Measurements from ENCODE around the gene DCBLD1. TPM values are rescaled to one million over a fixed set of nuclear protein-coding genes. Genes with fewer than 3 reads are reported as not detected.

DCBLD1 gene
- total and polyA plus RNA-seq, 11 donors = 2.9 to 11.4 (median 4.0) TPM

GRCh38 chr6:117585647-117586046 is 103.2 kb downstream of the DCBLD1 start:
- no peaks in the 10 kb centered on the region for H3K9me3 ChIP-seq
- intact Hi-C loops (cut with DNase I) = loop anchor here in 1 of 10 donors (10.0 kb wide), 1 partner anchor 1309 kb away; the partner anchor contains the start of gene ASF1A
- TF ChIP-seq, protein P1, sequence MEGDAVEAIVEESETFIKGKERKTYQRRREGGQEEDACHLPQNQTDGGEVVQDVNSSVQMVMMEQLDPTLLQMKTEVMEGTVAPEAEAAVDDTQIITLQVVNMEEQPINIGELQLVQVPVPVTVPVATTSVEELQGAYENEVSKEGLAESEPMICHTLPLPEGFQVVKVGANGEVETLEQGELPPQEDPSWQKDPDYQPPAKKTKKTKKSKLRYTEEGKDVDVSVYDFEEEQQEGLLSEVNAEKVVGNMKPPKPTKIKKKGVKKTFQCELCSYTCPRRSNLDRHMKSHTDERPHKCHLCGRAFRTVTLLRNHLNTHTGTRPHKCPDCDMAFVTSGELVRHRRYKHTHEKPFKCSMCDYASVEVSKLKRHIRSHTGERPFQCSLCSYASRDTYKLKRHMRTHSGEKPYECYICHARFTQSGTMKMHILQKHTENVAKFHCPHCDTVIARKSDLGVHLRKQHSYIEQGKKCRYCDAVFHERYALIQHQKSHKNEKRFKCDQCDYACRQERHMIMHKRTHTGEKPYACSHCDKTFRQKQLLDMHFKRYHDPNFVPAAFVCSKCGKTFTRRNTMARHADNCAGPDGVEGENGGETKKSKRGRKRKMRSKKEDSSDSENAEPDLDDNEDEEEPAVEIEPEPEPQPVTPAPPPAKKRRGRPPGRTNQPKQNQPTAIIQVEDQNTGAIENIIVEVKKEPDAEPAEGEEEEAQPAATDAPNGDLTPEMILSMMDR (IDR thresholded peaks at IDR 0.05) = no peak
- no peak for TF ChIP-seq POLR2A (IDR thresholded peaks at IDR 0.05)
- no peak overlapping the region for H3K27ac ChIP-seq
- H3K4me1 ChIP-seq = peaks cover 0 to 7% (median 0%) of the 10 kb centered on the region in 12 donors
- DNase-seq (no peak), ATAC-seq (no peak)
- H3K27me3 ChIP-seq = no peaks in the 10 kb centered on the region
- no peak overlapping the region for H3K4me3 ChIP-seq
- peaks cover 0 to 37% (median 20%) of the 10 kb centered on the region in 9 donors for H3K36me3 ChIP-seq

GRCh38 chr6:117590447-117590846 is 108.0 kb downstream of the DCBLD1 start:
- Histone ChIP-seq H3K36me3 (peaks cover 0 to 29% (median 17%) of the 10 kb centered on the region in 9 donors), H3K4me3 (no peak overlapping the region), H3K27ac (no peak overlapping the region), H3K9me3 (no peaks in the 10 kb centered on the region), H3K27me3 (no peaks in the 10 kb centered on the region), H3K4me1 (peaks cover 0 to 36% (median 15%) of the 10 kb centered on the region in 12 donors)
- ATAC-seq = no peak
- no peak for TF ChIP-seq POLR2A (IDR thresholded peaks at IDR 0.05)
- TF ChIP-seq, protein P1 (IDR thresholded peaks at IDR 0.05) = no peak
- WGBS, 4 donors = 88 to 97% (median 94%) methylated on average over 5 of the region's 5 CpGs
- intact Hi-C loops (cut with DNase I) = no loop called here
- DNase-seq = no peak

DNA sequence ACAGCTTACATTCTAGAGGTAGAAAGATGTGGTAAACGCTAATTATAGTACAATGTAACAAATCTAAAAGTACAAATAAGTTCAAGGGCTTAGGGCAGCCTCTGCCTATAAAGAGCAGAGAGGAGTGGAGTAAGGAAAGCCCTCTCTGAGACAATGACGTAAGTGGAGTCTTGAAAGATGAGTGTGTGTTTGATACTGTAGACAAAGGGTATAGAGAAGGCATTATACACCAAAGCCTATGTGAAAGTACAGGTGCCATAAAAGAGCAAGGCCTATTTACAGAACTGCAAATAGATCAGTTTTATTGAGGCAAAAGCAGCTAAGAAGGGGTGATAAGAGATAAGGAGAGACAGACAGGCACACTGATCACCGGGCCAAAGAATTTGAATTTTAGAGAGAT is 108.9 kb downstream of the DCBLD1 start:
- H3K9me3 ChIP-seq = no peaks in the 10 kb centered on the region
- H3K36me3 ChIP-seq = peaks cover 0 to 29% (median 17%) of the 10 kb centered on the region in 9 donors
- H3K4me1 ChIP-seq = peaks cover 0 to 36% (median 15%) of the 10 kb centered on the region in 12 donors
- no peak overlapping the region for H3K4me3 ChIP-seq
- no peak for DNase-seq
- H3K27ac ChIP-seq = peak overlapping the region in 5 of 12 donors; percentile 6 to 24 (median 19)
- H3K27me3 ChIP-seq = no peaks in the 10 kb centered on the region
- 63 to 74% (median 71%) methylated on average over 3 of the region's 3 CpGs for WGBS, 4 donors
- no peak for TF ChIP-seq POLR2A (IDR thresholded peaks at IDR 0.05)
- TF ChIP-seq, protein P1 (IDR thresholded peaks at IDR 0.05) = no peak
- intact Hi-C loops (cut with DNase I) = no loop called here
- peak in 3 of 4 donors; percentile 41 to 72 (median 71) for ATAC-seq

GRCh38 chr6:117592983-117593759 is 110.7 kb downstream of the DCBLD1 start:
- Histone ChIP-seq H3K4me3 (peak overlapping the region in 1 of 12 donors; percentile 2), H3K27ac (peak overlapping the region in 7 of 12 donors; percentile 22 to 73 (median 57)), H3K36me3 (peaks cover 0 to 19% (median 17%) of the 10 kb centered on the region in 9 donors), H3K9me3 (peaks cover 0 to 4% (median 0%) of the 10 kb centered on the region in 12 donors), H3K27me3 (no peaks in the 10 kb centered on the region), H3K4me1 (peaks cover 0 to 36% (median 15%) of the 10 kb centered on the region in 12 donors)
- 60 to 66% (median 63%) methylated on average over 3 of the region's 3 CpGs for WGBS, 4 donors
- TF ChIP-seq POLR2A (IDR thresholded peaks at IDR 0.05) = no peak
- TF ChIP-seq, protein P1 (IDR thresholded peaks at IDR 0.05) = no peak
- intact Hi-C loops (cut with DNase I) = no loop called here
- ATAC-seq (peak; percentile 77 to 92 (median 83)), DNase-seq (no peak)

All from heart left ventricle (tissue), 16 donors.